ENCODE measurements around the gene CHTOP. TPM values are rescaled to one million over a fixed set of nuclear protein-coding genes. Genes with fewer than 3 reads are reported as not detected.

The CHTOP gene
- polyA plus RNA-seq, 1 donor from 2014 or later, result 159 TPM

DNA sequence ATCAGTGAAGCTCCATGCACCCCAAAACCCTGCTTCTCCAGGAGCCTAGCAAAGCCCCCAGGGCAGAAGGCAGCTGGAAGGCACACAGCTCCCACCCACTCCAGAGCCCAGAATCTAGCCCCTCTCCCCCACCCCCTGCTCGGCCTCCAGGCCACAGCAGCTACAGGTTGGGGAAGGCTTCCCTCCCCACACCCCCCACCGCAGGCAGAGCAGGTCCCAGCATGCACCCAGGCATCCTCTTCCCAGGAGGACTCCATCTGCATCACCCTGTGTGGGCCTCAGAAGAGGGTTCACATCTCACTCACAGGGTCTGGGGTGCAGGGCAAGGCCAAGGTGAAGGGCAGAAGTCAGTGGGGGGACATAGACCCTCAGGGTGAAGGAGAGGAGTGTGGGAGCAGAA, 18.5 kb upstream of the CHTOP start:
- Histone ChIP-seq H2AFZ (ENCODE audit: low read depth, low read length) (no peak overlapping the region), H3K9ac (ENCODE audit: low read length) (no peak overlapping the region), H3K27me3 (ENCODE audit: insufficient read depth, low read depth, low read length) (no peaks in the 10 kb centered on the region), H3K4me2 (ENCODE audit: low read length) (no peak overlapping the region), H3K36me3 (ENCODE audit: insufficient read depth, low read length) (no peaks in the 10 kb centered on the region), H3K79me2 (replicated peaks; ENCODE audit: insufficient read depth, low read length) (no peaks in the 10 kb centered on the region), H3K27ac (ENCODE audit: low read length) (no peak overlapping the region), H3K4me3 (ENCODE audit: low read length) (no peak overlapping the region), H3K9me2 (ENCODE audit: insufficient read depth, low read length) (no peaks in the 10 kb centered on the region), H4K20me1 (ENCODE audit: insufficient read depth) (no peaks in the 10 kb centered on the region), H3F3A (ENCODE audit: insufficient read depth, low read length, poor library complexity, severe bottlenecking) (no peaks in the 10 kb centered on the region), H3K9me3 (ENCODE audit: low read length) (no peaks in the 10 kb centered on the region)
- TF ChIP-seq, protein P1, sequence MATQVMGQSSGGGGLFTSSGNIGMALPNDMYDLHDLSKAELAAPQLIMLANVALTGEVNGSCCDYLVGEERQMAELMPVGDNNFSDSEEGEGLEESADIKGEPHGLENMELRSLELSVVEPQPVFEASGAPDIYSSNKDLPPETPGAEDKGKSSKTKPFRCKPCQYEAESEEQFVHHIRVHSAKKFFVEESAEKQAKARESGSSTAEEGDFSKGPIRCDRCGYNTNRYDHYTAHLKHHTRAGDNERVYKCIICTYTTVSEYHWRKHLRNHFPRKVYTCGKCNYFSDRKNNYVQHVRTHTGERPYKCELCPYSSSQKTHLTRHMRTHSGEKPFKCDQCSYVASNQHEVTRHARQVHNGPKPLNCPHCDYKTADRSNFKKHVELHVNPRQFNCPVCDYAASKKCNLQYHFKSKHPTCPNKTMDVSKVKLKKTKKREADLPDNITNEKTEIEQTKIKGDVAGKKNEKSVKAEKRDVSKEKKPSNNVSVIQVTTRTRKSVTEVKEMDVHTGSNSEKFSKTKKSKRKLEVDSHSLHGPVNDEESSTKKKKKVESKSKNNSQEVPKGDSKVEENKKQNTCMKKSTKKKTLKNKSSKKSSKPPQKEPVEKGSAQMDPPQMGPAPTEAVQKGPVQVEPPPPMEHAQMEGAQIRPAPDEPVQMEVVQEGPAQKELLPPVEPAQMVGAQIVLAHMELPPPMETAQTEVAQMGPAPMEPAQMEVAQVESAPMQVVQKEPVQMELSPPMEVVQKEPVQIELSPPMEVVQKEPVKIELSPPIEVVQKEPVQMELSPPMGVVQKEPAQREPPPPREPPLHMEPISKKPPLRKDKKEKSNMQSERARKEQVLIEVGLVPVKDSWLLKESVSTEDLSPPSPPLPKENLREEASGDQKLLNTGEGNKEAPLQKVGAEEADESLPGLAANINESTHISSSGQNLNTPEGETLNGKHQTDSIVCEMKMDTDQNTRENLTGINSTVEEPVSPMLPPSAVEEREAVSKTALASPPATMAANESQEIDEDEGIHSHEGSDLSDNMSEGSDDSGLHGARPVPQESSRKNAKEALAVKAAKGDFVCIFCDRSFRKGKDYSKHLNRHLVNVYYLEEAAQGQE (IDR thresholded peaks at IDR 0.05; ENCODE audit: borderline replicate concordance), result no peak
- no peak for TF ChIP-seq MXI1 (conservative IDR thresholded peaks at IDR 0.05; ENCODE audit: poor library complexity, severe bottlenecking)
- no peak for TF ChIP-seq RAD21 (conservative IDR thresholded peaks at IDR 0.05)
- no peak for TF ChIP-seq EP300 (conservative IDR thresholded peaks at IDR 0.05; ENCODE audit: poor library complexity, severe bottlenecking)
- no peak for TF ChIP-seq SMC3 (conservative IDR thresholded peaks at IDR 0.05; ENCODE audit: poor library complexity)
- TF ChIP-seq EZH2 (IDR thresholded peaks at IDR 0.05; ENCODE audit: borderline replicate concordance, insufficient read depth, low read length, poor library complexity, severe bottlenecking), result no peak
- no peak for TF ChIP-seq POLR2AphosphoS5 (IDR thresholded peaks at IDR 0.05)
- TF ChIP-seq, protein P2, sequence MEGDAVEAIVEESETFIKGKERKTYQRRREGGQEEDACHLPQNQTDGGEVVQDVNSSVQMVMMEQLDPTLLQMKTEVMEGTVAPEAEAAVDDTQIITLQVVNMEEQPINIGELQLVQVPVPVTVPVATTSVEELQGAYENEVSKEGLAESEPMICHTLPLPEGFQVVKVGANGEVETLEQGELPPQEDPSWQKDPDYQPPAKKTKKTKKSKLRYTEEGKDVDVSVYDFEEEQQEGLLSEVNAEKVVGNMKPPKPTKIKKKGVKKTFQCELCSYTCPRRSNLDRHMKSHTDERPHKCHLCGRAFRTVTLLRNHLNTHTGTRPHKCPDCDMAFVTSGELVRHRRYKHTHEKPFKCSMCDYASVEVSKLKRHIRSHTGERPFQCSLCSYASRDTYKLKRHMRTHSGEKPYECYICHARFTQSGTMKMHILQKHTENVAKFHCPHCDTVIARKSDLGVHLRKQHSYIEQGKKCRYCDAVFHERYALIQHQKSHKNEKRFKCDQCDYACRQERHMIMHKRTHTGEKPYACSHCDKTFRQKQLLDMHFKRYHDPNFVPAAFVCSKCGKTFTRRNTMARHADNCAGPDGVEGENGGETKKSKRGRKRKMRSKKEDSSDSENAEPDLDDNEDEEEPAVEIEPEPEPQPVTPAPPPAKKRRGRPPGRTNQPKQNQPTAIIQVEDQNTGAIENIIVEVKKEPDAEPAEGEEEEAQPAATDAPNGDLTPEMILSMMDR (IDR thresholded peaks at IDR 0.05; ENCODE audit: poor library complexity, severe bottlenecking), result no peak
- no peak for TF ChIP-seq TAF1 (IDR thresholded peaks at IDR 0.05; ENCODE audit: low read depth)

DNA sequence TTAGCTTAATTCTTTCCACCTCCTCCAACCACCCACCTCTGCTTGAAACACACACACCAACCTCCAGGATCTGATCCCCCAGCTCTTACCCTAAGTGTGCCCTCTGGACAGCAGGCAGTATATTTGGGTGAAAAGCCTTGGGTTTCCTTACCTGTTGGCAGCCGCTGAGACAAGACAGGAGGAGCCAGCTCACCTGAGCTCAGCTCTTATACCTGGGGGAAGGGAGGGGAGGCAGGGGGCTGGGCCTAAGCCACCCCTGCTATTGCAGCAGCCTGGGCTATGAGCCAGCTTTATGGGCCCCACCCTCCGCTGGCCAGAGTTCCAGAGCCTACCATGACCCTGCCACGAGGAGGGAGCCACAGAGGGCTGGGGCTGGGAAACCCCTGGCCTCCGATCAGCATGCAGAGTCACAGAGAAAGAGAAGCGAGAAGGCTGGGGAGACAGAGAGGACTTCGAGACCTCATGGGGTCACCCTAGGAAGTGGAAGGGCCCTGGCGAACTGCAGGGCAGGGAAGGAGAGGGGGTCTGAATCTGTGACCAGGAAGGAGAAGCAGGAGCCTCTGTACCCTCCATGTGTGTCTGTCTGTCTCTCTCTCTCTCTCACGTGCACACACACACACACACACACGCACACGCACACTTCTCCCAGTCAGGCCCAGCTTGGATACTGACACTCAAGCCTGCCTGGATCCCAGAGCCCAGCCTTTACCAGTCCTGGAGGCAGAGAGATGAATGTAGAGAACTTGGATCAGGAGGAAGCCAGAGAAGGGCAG, 17.5 kb upstream of the CHTOP start, which contains the start of gene S100A14:
Gene S100A14, minus strand, starts transcription at position 182 of the 773 bp plus-strand sequence. CDS start 467 bp downstream, outside the sequence.
- Histone ChIP-seq H3K4me3 (ENCODE audit: low read length) (no peak within 1 kb of the TSS), H3K27me3 (ENCODE audit: insufficient read depth, low read depth, low read length) (no peaks in the 10 kb centered on the region), H3K9ac (ENCODE audit: low read length) (no peak within 1 kb of the TSS), H3K4me2 (ENCODE audit: low read length) (no peak within 1 kb of the TSS), H3K79me2 (replicated peaks; ENCODE audit: insufficient read depth, low read length) (no peaks in the 10 kb centered on the region), H3F3A (ENCODE audit: insufficient read depth, low read length, poor library complexity, severe bottlenecking) (no peaks in the 10 kb centered on the region), H3K9me2 (ENCODE audit: insufficient read depth, low read length) (no peaks in the 10 kb centered on the region), H2AFZ (ENCODE audit: low read depth, low read length) (no peak within 1 kb of the TSS), H3K27ac (ENCODE audit: low read length) (no peak within 1 kb of the TSS), H3K36me3 (ENCODE audit: insufficient read depth, low read length) (no peaks in the 10 kb centered on the region), H4K20me1 (ENCODE audit: insufficient read depth) (no peaks in the 10 kb centered on the region), H3K9me3 (ENCODE audit: low read length) (no peaks in the 10 kb centered on the region)
- TF ChIP-seq MXI1 (conservative IDR thresholded peaks at IDR 0.05; ENCODE audit: poor library complexity, severe bottlenecking) (no peak), SMC3 (conservative IDR thresholded peaks at IDR 0.05; ENCODE audit: poor library complexity) (no peak), RAD21 (conservative IDR thresholded peaks at IDR 0.05) (no peak), EP300 (conservative IDR thresholded peaks at IDR 0.05; ENCODE audit: poor library complexity, severe bottlenecking) (no peak), EZH2 (IDR thresholded peaks at IDR 0.05; ENCODE audit: borderline replicate concordance, insufficient read depth, low read length, poor library complexity, severe bottlenecking) (no peak), POLR2AphosphoS5 (IDR thresholded peaks at IDR 0.05) (no peak), TAF1 (IDR thresholded peaks at IDR 0.05; ENCODE audit: low read depth) (no peak)
- TF ChIP-seq, protein P1 (IDR thresholded peaks at IDR 0.05; ENCODE audit: borderline replicate concordance), result no peak
- TF ChIP-seq, protein P2 (IDR thresholded peaks at IDR 0.05; ENCODE audit: poor library complexity, severe bottlenecking), result no peak
